Breast epithelium (tissue), 3 donors: ENCODE measurements around the gene SRSF1.
A peak's percentile ranks its signal among the peaks of the same experiment; 100 is the strongest.

Source experiments
- POLR2A ChIP-seq: fragments of 450-650 bp; IDR thresholded peaks from one replicate; pipeline ENCODE4 v1.6.1; 2016; ENCODE audit warnings: antibody characterized with exemption, mild to moderate bottlenecking, moderate library complexity
- POLR2AphosphoS5 ChIP-seq, 3 donors: sonication (generic); formaldehyde crosslinking; IDR thresholded peaks; one replicate each; pipeline ENCODE4 v1.6.1; 2017; ENCODE audit warnings: antibody characterized with exemption in 3 of 3

DNA sequence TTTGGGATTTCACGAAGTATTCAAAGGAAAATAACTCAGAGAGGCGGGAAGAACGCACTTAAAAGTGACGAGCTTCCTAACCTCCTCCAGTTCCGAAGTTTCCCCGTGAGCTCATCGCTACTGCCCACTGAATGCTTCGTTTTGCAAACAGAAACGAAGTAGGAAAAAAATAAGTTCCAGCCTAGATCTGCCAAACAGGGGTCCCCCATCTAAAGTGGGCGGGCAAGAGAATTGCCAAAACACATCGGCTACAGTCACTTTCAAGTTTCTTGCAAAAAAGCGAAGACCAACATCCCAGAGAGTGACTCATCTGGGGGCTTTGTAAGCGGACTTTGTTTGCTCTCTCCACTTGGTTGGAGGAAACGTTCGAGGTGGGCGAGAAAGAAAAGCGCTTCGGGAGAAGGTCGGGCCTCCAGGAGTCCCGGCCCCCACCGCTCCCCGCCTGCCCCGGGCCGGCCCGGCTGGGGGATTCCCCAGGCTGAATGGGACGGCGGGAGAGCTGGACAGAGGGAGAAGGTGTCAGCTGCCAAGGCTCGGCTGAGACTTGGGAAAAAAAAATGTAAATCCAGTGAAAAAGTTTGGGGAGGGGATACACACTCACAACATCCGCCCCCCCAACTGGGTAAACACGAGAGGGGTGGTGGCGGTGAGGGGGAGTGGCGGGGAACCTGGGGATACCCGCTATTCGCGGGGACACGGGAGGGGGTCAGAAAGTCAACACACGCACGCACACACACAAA lies 20.0 kb downstream of the SRSF1 start:
- TF ChIP-seq POLR2A (no peak), POLR2AphosphoS5 (IDR thresholded peaks at IDR 0.05) (peak in 1 of 3 donors; percentile 54)
